Trophoblast cell (in vitro differentiated cells and primary cell): Measurements from ENCODE around the gene KPNB1.

Source experiments
- DNase-seq, 2 donors: peaks; one replicate each; pipeline ENCODE4 v3.0.0-alpha.2; 2016
- H2AFZ ChIP-seq: 2 replicates; pipeline ENCODE4 v1.6.1; 2013; ENCODE audit warnings: low read length, moderate library complexity, mild to moderate bottlenecking; ENCODE audit not compliant: insufficient read depth, poor library complexity
- H2AK5ac ChIP-seq: 2 replicates; pipeline ENCODE4 v1.6.1; 2013; ENCODE audit warnings: mild to moderate bottlenecking, low read length
- H2BK120ac ChIP-seq: 2 replicates; pipeline ENCODE4 v1.6.1; 2013; ENCODE audit warnings: low read length, mild to moderate bottlenecking, moderate library complexity; ENCODE audit not compliant: insufficient read depth, poor library complexity
- H2BK12ac ChIP-seq: 2 replicates; pipeline ENCODE4 v1.6.1; 2013; ENCODE audit warnings: mild to moderate bottlenecking, low read length, moderate library complexity
- H2BK5ac ChIP-seq: 2 replicates; pipeline ENCODE4 v1.6.1; 2013; ENCODE audit warnings: low read length, low read depth, moderate library complexity, mild to moderate bottlenecking; ENCODE audit not compliant: poor library complexity
- H3K14ac ChIP-seq: 2 replicates; pipeline ENCODE4 v1.6.1; 2013; ENCODE audit warnings: mild to moderate bottlenecking, low read length
- H3K18ac ChIP-seq: 2 replicates; pipeline ENCODE4 v1.6.1; 2013; ENCODE audit warnings: mild to moderate bottlenecking, low read length
- H3K23ac ChIP-seq: 2 replicates; pipeline ENCODE4 v1.6.1; 2013; ENCODE audit warnings: low read length
- H3K27ac ChIP-seq: 2 replicates; pipeline ENCODE4 v1.5.1; 2013; ENCODE audit warnings: low read depth, mild to moderate bottlenecking, inconsistent platforms, low read length, moderate library complexity
- H3K27me3 ChIP-seq: 2 replicates; pipeline ENCODE4 v1.6.1; 2013; ENCODE audit warnings: inconsistent platforms, mild to moderate bottlenecking, low read length, moderate library complexity; ENCODE audit not compliant: insufficient read depth
- H3K36me3 ChIP-seq, 2 experiments: 1 replicate in 1 of 2; 2 replicates in 1 of 2; pipeline ENCODE4 v1.6.1; 2013; ENCODE audit warnings: low read length in 2 of 2, mild to moderate bottlenecking in 2 of 2, moderate library complexity in 1 of 2; ENCODE audit not compliant: insufficient read depth in 2 of 2, control insufficient read depth in 1 of 2
- H3K4ac ChIP-seq: 2 replicates; pipeline ENCODE4 v1.6.1; 2013; ENCODE audit warnings: low read depth, mild to moderate bottlenecking, low read length, moderate library complexity
- H3K4me1 ChIP-seq, 2 experiments: 1 replicate in 1 of 2; 2 replicates in 1 of 2; pipeline ENCODE4 v1.6.1; 2013; ENCODE audit warnings: low read length in 2 of 2, mild to moderate bottlenecking in 2 of 2, moderate library complexity in 1 of 2; ENCODE audit not compliant: insufficient read depth in 2 of 2, control insufficient read depth in 1 of 2
- H3K4me2 ChIP-seq: 2 replicates; pipeline ENCODE4 v1.6.1; 2013; ENCODE audit warnings: inconsistent platforms, mild to moderate bottlenecking, low read length, moderate library complexity
- H3K4me3 ChIP-seq: 2 replicates; pipeline ENCODE4 v1.5.1; 2013; ENCODE audit warnings: mild to moderate bottlenecking, low read depth, low read length, inconsistent platforms
- H3K79me1 ChIP-seq: one replicate; pipeline ENCODE4 v1.6.1; 2013; ENCODE audit warnings: low read length
- H3K79me2 ChIP-seq: 2 replicates; pipeline ENCODE4 v1.6.1; 2013; ENCODE audit warnings: low read length, mild to moderate bottlenecking; ENCODE audit not compliant: control insufficient read depth, insufficient read depth, poor library complexity
- H3K9ac ChIP-seq: 2 replicates; pipeline ENCODE4 v1.6.1; 2013; ENCODE audit warnings: mild to moderate bottlenecking, low read length
- H3K9me3 ChIP-seq: 2 replicates; pipeline ENCODE4 v1.6.1; 2013; ENCODE audit warnings: low read depth, mild to moderate bottlenecking, control low read depth, inconsistent platforms, low read length; ENCODE audit not compliant: insufficient read depth
- H4K12ac ChIP-seq: 2 replicates; pipeline ENCODE4 v1.6.1; 2013; ENCODE audit warnings: low read depth, mild to moderate bottlenecking, low read length, moderate library complexity
- H4K8ac ChIP-seq: 2 replicates; pipeline ENCODE4 v1.6.1; 2013; ENCODE audit warnings: low read depth, mild to moderate bottlenecking, low read length, moderate library complexity
- H4K91ac ChIP-seq: one replicate; pipeline ENCODE4 v1.6.1; 2013; ENCODE audit warnings: low read depth, mild to moderate bottlenecking, low read length, moderate library complexity
- WGBS: extraction: QIAGEN DNeasy Blood & Tissue Kit; methylation state at CpG from one replicate; pipeline ENCODE4 v1.1.7; 2013; ENCODE audit warnings: missing lambda C conversion rate; ENCODE audit not compliant: insufficient read length, insufficient coverage; ENCODE audit errors: extremely low coverage; 5-methylcytosine and 5-hydroxymethylcytosine counted together

Gene KPNB1

GRCh38 chr17:47692137-47692894 is 42.6 kb downstream of the KPNB1 start:
- no peak overlapping the region for H3K4me3 ChIP-seq
- no peaks in the 10 kb centered on the region for H3K27me3 ChIP-seq
- H3K79me1 ChIP-seq: peaks cover 11% of the 10 kb centered on the region
- no peak overlapping the region for H2AFZ ChIP-seq
- H2AK5ac ChIP-seq: no peak overlapping the region
- H3K4ac ChIP-seq: no peak overlapping the region
- no peak overlapping the region for H3K14ac ChIP-seq
- WGBS: no CpG with 5 or more reads among the region's 2 CpGs
- H3K4me1 ChIP-seq: peaks cover 4 to 11% of the 10 kb centered on the region in 2 experiments
- peaks cover 0 to 3% of the 10 kb centered on the region in 2 experiments for H3K36me3 ChIP-seq
- no peak overlapping the region for H2BK5ac ChIP-seq
- no peak for DNase-seq
- no peaks in the 10 kb centered on the region for H3K9me3 ChIP-seq
- H3K79me2 ChIP-seq: peaks cover 2% of the 10 kb centered on the region
- no peak overlapping the region for H2BK12ac ChIP-seq
- H4K8ac ChIP-seq: no peak overlapping the region
- no peak overlapping the region for H3K23ac ChIP-seq
- H3K27ac ChIP-seq: no peak overlapping the region
- no peak overlapping the region for H3K9ac ChIP-seq
- H4K91ac ChIP-seq: no peak overlapping the region
- H3K18ac ChIP-seq: no peak overlapping the region
- no peak overlapping the region for H3K4me2 ChIP-seq
- H4K12ac ChIP-seq: no peak overlapping the region
- H2BK120ac ChIP-seq: no peak overlapping the region

GRCh38 chr17:47692895-47693730 is 43.4 kb downstream of the KPNB1 start:
- Histone ChIP-seq H2AFZ (peak overlapping the region; percentile 38), H2BK5ac (no peak overlapping the region), H2BK12ac (no peak overlapping the region), H3K27ac (no peak overlapping the region), H4K12ac (no peak overlapping the region), H3K23ac (no peak overlapping the region), H2AK5ac (no peak overlapping the region), H3K4me3 (peak overlapping the region; percentile 83), H3K14ac (no peak overlapping the region), H3K27me3 (no peaks in the 10 kb centered on the region), H3K4me1 (peaks cover 4 to 11% of the 10 kb centered on the region in 2 experiments), H4K91ac (peak overlapping the region; percentile 48), H3K79me1 (peaks cover 11% of the 10 kb centered on the region), H3K79me2 (peaks cover 2% of the 10 kb centered on the region), H3K9me3 (no peaks in the 10 kb centered on the region), H2BK120ac (no peak overlapping the region), H4K8ac (no peak overlapping the region), H3K4ac (no peak overlapping the region), H3K36me3 (peaks cover 0 to 3% of the 10 kb centered on the region in 2 experiments), H3K4me2 (peak overlapping the region; percentile 77), H3K18ac (no peak overlapping the region), H3K9ac (no peak overlapping the region)
- no CpG with 5 or more reads among the region's 10 CpGs for WGBS
- no peak for DNase-seq

- Histone ChIP-seq H3K14ac (peak within 1 kb of the TSS; percentile 64), H3K9me3 (no peaks in the 10 kb centered on the region), H3K9ac (peak within 1 kb of the TSS; percentile 48), H3K36me3 (peaks cover 0 to 2% of the 10 kb centered on the region in 2 experiments), H2BK5ac (peak within 1 kb of the TSS; percentile 51), H3K79me1 (peaks cover 11% of the 10 kb centered on the region), H2AFZ (peak within 1 kb of the TSS; percentile 80), H3K4me3 (peak within 1 kb of the TSS; percentile 83), H3K27ac (peak within 1 kb of the TSS; percentile 63), H3K18ac (peak within 1 kb of the TSS; percentile 66), H4K91ac (peak within 1 kb of the TSS; percentile 64), H2BK12ac (no peak within 1 kb of the TSS), H3K4ac (no peak within 1 kb of the TSS), H3K4me1 (peaks cover 4 to 11% of the 10 kb centered on the region in 2 experiments), H2BK120ac (peak within 1 kb of the TSS; percentile 35), H3K79me2 (peaks cover 2% of the 10 kb centered on the region), H2AK5ac (no peak within 1 kb of the TSS), H3K4me2 (peak within 1 kb of the TSS; percentile 93), H3K27me3 (no peaks in the 10 kb centered on the region), H3K23ac (no peak within 1 kb of the TSS), H4K8ac (peak within 1 kb of the TSS; percentile 49), H4K12ac (peak within 1 kb of the TSS; percentile 61)
- no CpG with 5 or more reads among the region's 87 CpGs for WGBS
- DNase-seq: peak in 1 of 2 donors; percentile 3
Observed at GRCh38 chr17:47693731-47694580, 44.2 kb downstream of the KPNB1 start, which contains the start of gene TBKBP1. TSS of gene TBKBP1 (plus strand) at chr17:47694161. CDS start at chr17:47696113, 1,952 bp downstream.
